Effector memory CD4-positive, alpha-beta T cell (primary cell): ENCODE results near the gene SPTBN2.
"Not testable (repeated sequence)": the region's sequence is repeated elsewhere in the genome, so short reads cannot be mapped to it uniquely, and the experiment has no call there.

ENCODE experiments used
- DNase-seq, 3 donors: peaks; one replicate each; pipeline ENCODE4 v3.0.0-alpha.2; 2020
- H3K27ac ChIP-seq: 2 replicates; pipeline ENCODE4 v1.7.0; 2013; ENCODE audit warnings: mild to moderate bottlenecking, low read length, moderate library complexity; ENCODE audit not compliant: insufficient read depth, poor library complexity, severe bottlenecking
- H3K27me3 ChIP-seq: replicated peaks from 2 replicates; pipeline ENCODE4 v1.7.0; 2013; ENCODE audit warnings: mild to moderate bottlenecking, low read length; ENCODE audit not compliant: insufficient read depth, control insufficient read depth, poor library complexity, severe bottlenecking
- H3K36me3 ChIP-seq: 2 replicates; pipeline ENCODE4 v1.7.0; 2013; ENCODE audit warnings: mild to moderate bottlenecking, low read length, moderate library complexity; ENCODE audit not compliant: control insufficient read depth, insufficient read depth
- H3K4me1 ChIP-seq: 2 replicates; pipeline ENCODE4 v1.7.0; 2013; ENCODE audit warnings: low read length, mild to moderate bottlenecking; ENCODE audit not compliant: control insufficient read depth, insufficient read depth, poor library complexity, severe bottlenecking
- H3K4me3 ChIP-seq: 2 replicates; pipeline ENCODE4 v1.7.0; 2013; ENCODE audit warnings: low read length, low read depth, mild to moderate bottlenecking; ENCODE audit not compliant: insufficient read depth, poor library complexity, severe bottlenecking
- H3K9me3 ChIP-seq: 2 replicates; pipeline ENCODE4 v1.7.0; 2013; ENCODE audit warnings: mild to moderate bottlenecking, low read length, moderate library complexity; ENCODE audit not compliant: control insufficient read depth

Gene SPTBN2

DNA sequence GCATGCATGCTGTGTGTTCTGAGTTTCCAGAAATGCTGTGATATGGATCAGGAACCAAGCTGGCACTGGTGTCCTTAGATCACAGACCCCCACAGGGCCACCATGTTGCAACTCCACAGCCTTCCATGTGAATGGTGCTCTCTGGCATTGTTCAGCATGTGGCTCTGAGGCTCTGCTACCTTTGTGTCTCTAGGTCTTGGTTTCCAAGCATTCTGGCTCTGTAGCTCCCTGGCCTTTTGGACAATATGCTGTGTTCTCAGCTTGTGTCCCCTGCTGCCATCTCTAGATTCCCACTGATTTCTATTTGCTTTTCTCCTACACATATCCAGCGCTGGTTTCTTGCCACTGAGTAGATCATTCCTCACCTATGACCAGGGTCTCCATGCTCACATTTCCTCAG lies 3.9 kb downstream of the SPTBN2 start:
- peaks cover 28% of the 10 kb centered on the region for H3K27me3 ChIP-seq
- peaks cover 8% of the 10 kb centered on the region for H3K4me1 ChIP-seq
- no peak overlapping the region for H3K27ac ChIP-seq
- no peak overlapping the region for H3K4me3 ChIP-seq
- no peaks in the 10 kb centered on the region for H3K9me3 ChIP-seq
- no peaks in the 10 kb centered on the region for H3K36me3 ChIP-seq
- DNase-seq: no peak

DNA sequence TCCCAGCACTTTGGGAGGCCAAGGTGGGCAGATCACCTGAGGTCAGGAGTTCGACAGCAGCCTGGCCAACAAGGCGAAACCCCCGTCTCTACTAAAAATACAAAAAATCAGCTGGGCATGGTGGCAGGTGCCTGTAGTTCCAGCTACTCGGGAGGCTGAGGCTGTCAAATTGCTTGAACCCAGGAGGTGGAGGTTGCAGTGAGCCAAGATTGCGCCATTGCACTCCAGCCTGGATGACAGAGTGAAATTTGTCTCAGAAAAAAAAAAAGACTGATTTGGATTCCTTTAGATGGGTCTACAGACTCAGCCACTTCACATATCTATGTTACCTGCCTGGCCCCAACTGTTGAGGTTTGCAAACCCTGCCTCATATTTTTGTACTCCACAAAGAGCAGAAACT lies 4.8 kb downstream of the SPTBN2 start:
- H3K27me3 ChIP-seq: peaks cover 28% of the 10 kb centered on the region
- H3K9me3 ChIP-seq, H3K4me3 ChIP-seq, H3K27ac ChIP-seq, H3K36me3 ChIP-seq, DNase-seq, H3K4me1 ChIP-seq: not testable (repeated sequence)

DNA sequence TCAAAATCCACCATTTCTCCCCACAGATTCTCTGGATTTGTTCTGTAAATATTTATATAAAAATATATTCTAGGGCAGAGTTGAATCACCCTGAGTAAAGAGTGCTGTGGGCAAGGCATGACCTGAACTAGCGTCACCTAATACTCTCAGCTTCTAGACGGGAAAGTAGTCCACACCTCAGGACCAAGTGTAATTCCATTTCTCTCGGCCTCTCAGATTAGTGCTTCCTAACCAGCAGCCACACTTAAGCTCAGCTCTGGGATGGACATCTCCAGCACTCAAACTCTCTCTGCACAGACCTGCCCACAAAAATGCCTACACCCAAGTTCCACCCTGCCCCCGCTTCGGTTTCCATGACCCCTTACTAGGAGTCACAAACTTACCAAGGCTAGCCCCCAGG lies 5.3 kb downstream of the SPTBN2 start:
- Histone ChIP-seq H3K27me3 (peaks cover 25% of the 10 kb centered on the region), H3K36me3 (no peaks in the 10 kb centered on the region), H3K4me1 (peaks cover 8% of the 10 kb centered on the region), H3K27ac (no peak overlapping the region), H3K4me3 (no peak overlapping the region), H3K9me3 (no peaks in the 10 kb centered on the region)
- DNase-seq: no peak

DNA sequence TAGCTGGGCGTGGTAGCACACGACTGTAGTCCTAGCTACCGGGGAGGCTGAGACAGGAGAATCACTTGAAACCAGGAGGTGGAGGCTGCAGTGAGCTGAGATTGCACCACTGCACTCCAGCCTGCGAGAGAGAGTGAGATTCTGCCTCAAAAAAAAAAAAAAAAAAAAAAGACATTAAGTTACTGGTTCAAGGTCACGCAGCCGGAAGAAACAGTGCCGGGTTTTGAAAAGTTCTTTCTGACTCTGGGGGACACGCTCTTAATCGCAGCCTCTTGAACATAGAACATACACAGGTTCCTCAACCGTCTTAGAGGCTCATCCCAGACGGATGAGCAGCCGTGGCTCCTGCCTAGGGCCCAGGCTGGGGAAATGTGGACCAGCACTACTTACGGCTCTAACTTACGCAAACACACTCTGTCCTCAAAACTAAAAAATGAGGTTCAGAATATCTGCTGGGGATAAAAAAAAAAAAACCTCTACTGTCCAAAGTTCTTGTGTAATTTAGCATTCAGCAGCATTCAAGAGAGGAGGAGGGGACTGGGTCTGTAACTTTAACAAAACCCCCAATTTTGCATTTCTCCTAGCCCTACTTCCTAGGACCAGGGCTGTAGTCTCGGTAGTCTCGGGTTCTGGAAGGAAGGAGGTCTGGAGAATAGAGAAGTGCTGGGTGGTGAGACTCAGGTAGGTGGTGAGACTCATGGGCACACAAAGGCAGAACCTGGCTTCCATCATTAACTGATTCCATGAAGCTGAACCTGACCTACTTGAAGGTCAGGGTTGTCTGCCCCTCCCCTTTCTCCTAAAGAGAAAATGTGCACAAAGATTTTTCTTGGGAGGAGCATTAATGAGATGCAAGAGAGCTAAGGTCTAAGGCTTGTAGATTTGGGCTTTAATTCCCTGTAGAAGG lies 6.0 kb downstream of the SPTBN2 start:
- H3K36me3 ChIP-seq: no peaks in the 10 kb centered on the region
- no peaks in the 10 kb centered on the region for H3K9me3 ChIP-seq
- H3K27me3 ChIP-seq: peaks cover 20% of the 10 kb centered on the region
- no peak overlapping the region for H3K27ac ChIP-seq
- H3K4me1 ChIP-seq: peaks cover 4% of the 10 kb centered on the region
- no peak for DNase-seq
- H3K4me3 ChIP-seq: no peak overlapping the region

DNA sequence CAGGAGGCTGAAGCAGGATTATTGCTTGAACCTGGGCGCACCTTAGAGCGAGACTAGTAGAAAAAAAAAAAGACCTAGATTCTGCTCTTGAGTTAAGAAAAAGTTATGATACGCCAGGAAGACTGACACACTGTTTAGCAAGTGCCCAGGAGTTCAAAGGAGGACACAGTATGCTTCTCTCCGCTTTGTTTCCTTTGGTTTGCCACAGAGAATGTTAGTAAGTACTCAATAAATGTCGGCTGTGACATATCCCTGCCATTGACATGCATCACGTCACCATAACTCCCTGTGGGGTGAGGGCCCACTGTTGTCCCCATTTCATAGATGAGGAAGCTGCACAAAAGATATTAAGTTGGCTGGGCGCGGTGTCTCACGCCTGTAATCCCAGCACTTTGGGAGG lies 7.1 kb downstream of the SPTBN2 start:
- no peaks in the 10 kb centered on the region for H3K9me3 ChIP-seq
- H3K4me3 ChIP-seq: no peak overlapping the region
- no peak for DNase-seq
- no peak overlapping the region for H3K27ac ChIP-seq
- no peaks in the 10 kb centered on the region for H3K4me1 ChIP-seq
- H3K27me3 ChIP-seq: peaks cover 13% of the 10 kb centered on the region
- H3K36me3 ChIP-seq: no peaks in the 10 kb centered on the region

DNA sequence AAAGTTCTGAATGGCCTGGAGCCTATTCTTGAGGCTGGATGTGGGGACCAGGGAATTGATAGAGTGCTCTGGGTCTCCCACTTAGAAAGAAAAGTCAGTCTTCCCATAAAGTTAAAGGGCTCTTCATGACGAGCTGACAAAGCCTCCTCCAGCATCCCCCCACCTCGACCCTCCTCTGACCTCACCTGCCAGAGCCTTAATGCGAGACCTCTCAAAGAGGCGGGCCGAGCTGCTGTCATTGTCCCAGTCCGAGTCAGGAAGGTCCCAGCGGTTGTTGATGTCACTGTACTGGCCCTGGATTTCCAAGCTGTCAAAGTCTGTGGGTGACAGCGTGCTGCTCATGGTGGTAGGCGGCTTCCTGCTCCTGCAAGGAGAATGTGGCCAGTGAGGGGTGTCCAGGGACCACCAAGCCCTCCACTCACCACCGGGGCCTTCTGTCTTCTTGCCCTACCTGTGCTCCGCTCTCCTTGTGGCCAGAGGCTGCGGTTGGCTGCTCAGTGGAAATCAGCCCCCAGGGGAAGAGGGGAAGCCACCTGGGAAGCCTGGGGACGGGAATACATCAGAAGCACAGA lies 8.0 kb downstream of the SPTBN2 start:
- Histone ChIP-seq H3K27ac (no peak overlapping the region), H3K36me3 (no peaks in the 10 kb centered on the region), H3K9me3 (no peaks in the 10 kb centered on the region), H3K4me3 (no peak overlapping the region), H3K27me3 (peaks cover 5% of the 10 kb centered on the region), H3K4me1 (no peaks in the 10 kb centered on the region)
- no peak for DNase-seq

DNA sequence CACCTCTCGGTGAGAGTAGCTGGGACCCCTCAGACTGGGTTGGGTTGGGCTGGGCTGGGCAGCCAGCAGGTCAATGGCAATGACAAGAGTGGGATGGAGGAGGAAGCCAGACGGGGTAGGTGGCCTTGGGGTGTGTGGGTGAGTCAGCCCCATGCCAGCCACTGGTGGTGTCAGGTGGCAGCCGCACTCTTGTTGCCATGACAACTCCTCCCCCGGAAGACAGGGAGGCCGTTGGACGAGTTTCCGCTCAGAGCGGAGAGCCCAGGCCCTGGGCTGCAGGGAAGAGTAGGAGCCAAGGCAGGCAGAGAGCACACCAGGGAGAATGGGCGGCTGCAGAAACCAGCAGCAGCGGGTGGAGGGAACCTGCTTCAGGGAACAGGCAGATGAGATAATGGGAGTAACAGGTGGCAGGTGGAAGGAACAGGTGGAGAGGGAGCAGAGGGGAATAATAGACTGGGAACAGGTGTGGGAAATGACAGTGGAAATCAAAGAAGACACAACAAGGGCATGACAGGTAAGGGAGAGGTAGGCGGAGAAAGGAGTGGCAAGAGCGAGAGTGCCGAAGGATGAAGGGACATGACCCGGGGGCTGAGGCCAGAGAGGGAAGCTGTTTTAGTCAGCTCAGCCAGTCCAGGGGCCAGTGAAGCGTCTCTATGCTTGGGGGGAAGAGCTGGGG lies 8.7 kb downstream of the SPTBN2 start:
- H3K27me3 ChIP-seq: no peaks in the 10 kb centered on the region
- no peak for DNase-seq
- H3K4me3 ChIP-seq: no peak overlapping the region
- no peaks in the 10 kb centered on the region for H3K4me1 ChIP-seq
- no peaks in the 10 kb centered on the region for H3K36me3 ChIP-seq
- H3K9me3 ChIP-seq: no peaks in the 10 kb centered on the region
- no peak overlapping the region for H3K27ac ChIP-seq

DNA sequence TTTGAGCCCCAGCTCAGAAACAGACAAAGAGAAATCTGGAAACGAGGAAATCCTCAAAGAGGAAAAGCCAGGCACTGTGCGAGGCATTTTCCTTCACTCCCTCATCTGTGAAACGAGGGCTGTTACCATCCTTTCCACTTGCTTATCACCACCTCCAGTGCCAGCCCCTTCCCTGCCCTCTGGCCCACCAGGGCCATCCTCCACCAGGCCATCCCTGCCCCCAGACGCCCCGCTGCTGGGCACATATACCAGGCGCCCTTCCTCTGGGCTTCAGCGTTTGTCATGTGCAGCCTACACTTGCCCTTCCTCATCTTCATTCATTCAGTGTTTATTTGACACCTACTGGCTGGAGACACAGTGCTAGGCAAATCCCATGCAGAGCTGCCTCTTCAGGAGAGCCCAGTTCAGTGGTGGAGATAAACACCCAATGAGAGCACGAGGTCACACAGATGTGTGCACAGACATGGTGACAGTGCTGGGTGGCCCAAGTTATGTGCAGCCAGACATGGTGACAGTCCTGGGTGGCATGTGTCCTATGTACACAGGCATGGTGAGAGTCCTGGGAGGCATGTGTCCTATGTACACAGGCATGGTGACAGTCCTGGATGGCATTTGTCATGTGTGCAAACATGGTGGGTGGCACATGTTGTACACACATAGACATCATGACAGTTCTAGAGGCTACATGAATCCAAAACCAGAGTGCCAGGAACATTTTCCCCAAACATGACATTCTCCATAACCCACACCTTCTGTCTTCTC lies 9.7 kb downstream of the SPTBN2 start:
- H3K27me3 ChIP-seq: no peaks in the 10 kb centered on the region
- no peak overlapping the region for H3K27ac ChIP-seq
- H3K4me3 ChIP-seq: no peak overlapping the region
- H3K4me1 ChIP-seq: no peaks in the 10 kb centered on the region
- no peak for DNase-seq
- no peaks in the 10 kb centered on the region for H3K9me3 ChIP-seq
- H3K36me3 ChIP-seq: no peaks in the 10 kb centered on the region

DNA sequence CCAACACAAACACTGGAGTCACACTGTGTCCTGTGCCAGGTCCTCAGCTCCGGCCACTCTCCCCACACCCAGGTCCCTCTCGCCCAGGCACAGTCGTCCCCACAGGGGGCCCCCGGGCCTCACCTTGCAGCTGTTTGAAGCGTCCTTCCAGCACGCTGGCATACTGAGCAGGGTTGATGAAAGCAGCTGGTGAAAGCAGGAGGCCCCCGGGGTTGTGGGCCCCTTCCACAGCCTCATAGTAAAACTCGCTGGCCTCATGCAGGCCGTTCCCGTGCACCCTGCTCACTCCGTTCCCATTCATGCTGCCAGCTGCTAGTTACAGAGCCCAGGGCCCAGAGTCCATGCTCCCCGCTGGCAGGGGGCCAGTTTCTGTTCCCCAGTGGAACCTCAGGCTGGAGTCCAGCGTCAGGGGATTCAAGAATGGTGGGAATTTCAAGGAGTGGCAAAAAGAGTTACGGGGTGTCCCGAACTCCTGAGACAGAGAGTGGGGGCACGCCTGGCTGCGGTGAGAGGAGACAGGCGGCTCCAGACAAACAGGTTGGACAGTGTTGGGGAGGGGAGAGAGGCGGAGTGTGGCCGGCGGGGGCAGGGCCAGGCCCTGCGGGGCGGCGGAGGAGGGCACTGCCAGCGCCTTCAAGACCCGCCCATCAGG lies 10.6 kb downstream of the SPTBN2 start:
- DNase-seq: no peak
- Histone ChIP-seq H3K27me3 (peaks cover 3% of the 10 kb centered on the region), H3K27ac (no peak overlapping the region), H3K9me3 (no peaks in the 10 kb centered on the region), H3K4me3 (no peak overlapping the region), H3K4me1 (no peaks in the 10 kb centered on the region), H3K36me3 (no peaks in the 10 kb centered on the region)
